H1 (cell line): ENCODE results near the gene PIK3R5. TPM values are rescaled to one million over a fixed set of nuclear protein-coding genes. Genes with fewer than 3 reads are reported as not detected.
A peak's percentile ranks its signal among the peaks of the same experiment; 100 is the strongest.

ENCODE experiments used
- CTCF ChIA-PET: fragments of 300-600 bp; sonication (Branson Sonifier 250); formaldehyde crosslinking; loops from one replicate; lab custom pipeline; 2021; ENCODE audit not compliant: partially characterized antibody; lab: Charles Lee
- POLR2A ChIA-PET: fragments of 300-600 bp; sonication (Branson Sonifier 250); formaldehyde crosslinking; loops from one replicate; lab custom pipeline; 2021; ENCODE audit warnings: inconsistent platforms; ENCODE audit not compliant: partially characterized antibody; lab: Charles Lee
- DNase-seq, 2 experiments: peaks; one replicate each; pipeline versions ENCODE4 v3.0.0 to v3.0.0-alpha.2; 2010 to 2022; ENCODE audit warnings: low spot score in 2 of 2, low read depth in 1 of 2, mixed read lengths in 1 of 2
- FAIRE-seq: peaks from 2 replicates; lab custom pipeline; 2011; peaks lifted over from hg19 to GRCh38; lab: Jason Lieb, UNC
- H2AFZ ChIP-seq: 2 replicates; pipeline ENCODE4 v1.8.1; 2012; ENCODE audit warnings: low read length, inconsistent platforms
- H2AK5ac ChIP-seq: 2 replicates; pipeline ENCODE4 v1.6.1; 2013; ENCODE audit warnings: low read depth, low read length
- H2BK120ac ChIP-seq: replicated peaks from 2 replicates; pipeline ENCODE3; 2013; ENCODE audit warnings: low read depth, low read length, inconsistent platforms
- H2BK12ac ChIP-seq: 2 replicates; pipeline ENCODE4 v1.6.1; 2013; ENCODE audit warnings: low read depth, low read length
- H2BK15ac ChIP-seq: 2 replicates; pipeline ENCODE4 v1.6.1; 2013; ENCODE audit warnings: low read length
- H2BK20ac ChIP-seq: 2 replicates; pipeline ENCODE4 v1.6.1; 2013; ENCODE audit warnings: low read length
- H2BK5ac ChIP-seq: 2 replicates; pipeline ENCODE4 v1.6.1; 2013; ENCODE audit warnings: low read depth, low read length
- H3K14ac ChIP-seq: 2 replicates; pipeline ENCODE4 v1.6.1; 2013; ENCODE audit warnings: inconsistent platforms; ENCODE audit not compliant: insufficient read length
- H3K18ac ChIP-seq: 2 replicates; pipeline ENCODE4 v1.6.1; 2013; ENCODE audit warnings: low read length; ENCODE audit errors: extremely low read depth
- H3K23ac ChIP-seq: 2 replicates; pipeline ENCODE4 v1.6.1; 2013; ENCODE audit warnings: inconsistent platforms; ENCODE audit not compliant: insufficient read length
- H3K23me2 ChIP-seq: 2 replicates; pipeline ENCODE4 v1.6.1; 2013; ENCODE audit warnings: low read depth, low read length
- H3K27ac ChIP-seq: 2 replicates; pipeline ENCODE4 v1.6.1; 2011; ENCODE audit warnings: low read depth, low read length, inconsistent platforms
- H3K27me3 ChIP-seq, 4 experiments: replicated peaks in 1 of 4; 1 replicate in 1 of 4; 2 replicates in 3 of 4; pipeline versions ENCODE4 v1.6.1 to v1.8.1; 2011 to 2013; ENCODE audit warnings: low read length in 3 of 4, mild to moderate bottlenecking in 3 of 4, inconsistent platforms in 2 of 4, mixed read lengths in 2 of 4, moderate library complexity in 1 of 4; ENCODE audit not compliant: control insufficient read depth in 3 of 4, insufficient read depth in 3 of 4; ENCODE audit errors: extremely low read depth in 1 of 4
- H3K36me3 ChIP-seq, 4 experiments: 2 replicates each; pipeline versions ENCODE4 v1.6.1 to v1.8.1; 2011 to 2013; ENCODE audit warnings: mild to moderate bottlenecking in 4 of 4, low read length in 3 of 4, moderate library complexity in 2 of 4, control low read depth in 1 of 4, inconsistent platforms in 1 of 4; ENCODE audit not compliant: insufficient read depth in 4 of 4, control insufficient read depth in 2 of 4
- H3K4ac ChIP-seq: replicated peaks from 2 replicates; pipeline ENCODE3; 2013; ENCODE audit warnings: low read length, low read depth, mixed read lengths, inconsistent platforms; ENCODE audit not compliant: insufficient read length
- H3K4me1 ChIP-seq, 4 experiments: replicated peaks in 1 of 4; 1 replicate in 1 of 4; 2 replicates in 3 of 4; pipeline versions ENCODE4 v1.6.1 to v1.8.1; 2011 to 2013; ENCODE audit warnings: low read length in 3 of 4, inconsistent platforms in 2 of 4, mixed read lengths in 1 of 4; ENCODE audit not compliant: insufficient read depth in 4 of 4, control insufficient read depth in 3 of 4
- H3K4me2 ChIP-seq, 2 experiments: 2 replicates each; pipeline versions ENCODE4 v1.6.1 to v1.8.1; 2011 to 2013; ENCODE audit warnings: low read depth in 2 of 2, low read length in 2 of 2, control low read depth in 1 of 2, inconsistent platforms in 1 of 2, mild to moderate bottlenecking in 1 of 2; ENCODE audit not compliant: insufficient read depth in 1 of 2
- H3K4me3 ChIP-seq, 4 experiments: fragments of 200-600, 300-600 bp in 1 of 4; sonication (generic), shearing (Covaris generic), sonication (Bioruptor Twin) in 1 of 4; 2 replicates each; pipeline versions ENCODE4 v1.5.1 to v1.8.1; 2011 to 2016; ENCODE audit warnings: low read length in 4 of 4, low read depth in 3 of 4, control low read depth in 2 of 4, inconsistent platforms in 2 of 4, mild to moderate bottlenecking in 2 of 4, mixed read lengths in 1 of 4, moderate library complexity in 1 of 4; ENCODE audit not compliant: insufficient read depth in 2 of 4; ENCODE audit errors: extremely low read depth in 1 of 4
- H3K56ac ChIP-seq: replicated peaks from 2 replicates; pipeline ENCODE3; 2013; ENCODE audit warnings: low read depth, mild to moderate bottlenecking, mixed read lengths, low read length, inconsistent platforms; ENCODE audit not compliant: insufficient read length
- H3K79me1 ChIP-seq: 2 replicates; pipeline ENCODE4 v1.6.1; 2013; ENCODE audit warnings: low read depth, low read length, control low read depth
- H3K79me2 ChIP-seq, 2 experiments: 2 replicates each; pipeline versions ENCODE4 v1.6.1 to v1.8.1; 2012 to 2013; ENCODE audit warnings: low read length in 2 of 2, mild to moderate bottlenecking in 2 of 2, inconsistent platforms in 1 of 2; ENCODE audit not compliant: insufficient read depth in 2 of 2, control insufficient read depth in 1 of 2
- H3K9ac ChIP-seq, 4 experiments: replicated peaks in 1 of 4; 1 replicate in 1 of 4; 2 replicates in 3 of 4; pipeline versions ENCODE4 v1.6.1 to v1.8.1; 2011 to 2013; ENCODE audit warnings: low read depth in 3 of 4, low read length in 3 of 4, control low read depth in 2 of 4, mild to moderate bottlenecking in 2 of 4, moderate library complexity in 2 of 4, inconsistent platforms in 1 of 4; ENCODE audit errors: extremely low read depth in 1 of 4
- H3K9me3 ChIP-seq, 2 experiments: 2 replicates each; pipeline versions ENCODE4 v1.6.1 to v1.8.1; 2012 to 2013; ENCODE audit warnings: mild to moderate bottlenecking in 2 of 2, moderate library complexity in 2 of 2, control low read depth in 1 of 2, inconsistent platforms in 1 of 2, low read depth in 1 of 2, low read length in 1 of 2, mixed read lengths in 1 of 2; ENCODE audit not compliant: insufficient read depth in 2 of 2
- H4K20me1 ChIP-seq, 2 experiments: replicated peaks in 1 of 2; 2 replicates each; pipeline versions ENCODE3 to v1.8.1; 2011 to 2013; ENCODE audit warnings: inconsistent platforms in 2 of 2, low read length in 2 of 2, mild to moderate bottlenecking in 1 of 2; ENCODE audit not compliant: insufficient read depth in 2 of 2, control insufficient read depth in 1 of 2
- H4K5ac ChIP-seq: 2 replicates; pipeline ENCODE4 v1.6.1; 2013; ENCODE audit warnings: low read length, low read depth, mixed read lengths, inconsistent platforms; ENCODE audit not compliant: insufficient read length
- H4K8ac ChIP-seq: 2 replicates; pipeline ENCODE4 v1.8.0; 2013; ENCODE audit warnings: mild to moderate bottlenecking, moderate library complexity, low read length, inconsistent platforms; ENCODE audit not compliant: insufficient read depth; ENCODE audit errors: extremely low read depth
- H4K91ac ChIP-seq: replicated peaks from 2 replicates; pipeline ENCODE3; 2013; ENCODE audit warnings: low read length, mixed read lengths, inconsistent platforms; ENCODE audit not compliant: insufficient read length
- ATF2 ChIP-seq: IDR thresholded peaks from 2 replicates; pipeline ENCODE4 v1.6.1; 2012; ENCODE audit warnings: low read length, inconsistent platforms
- HDAC2 ChIP-seq, 2 experiments: fragments of 300-600 bp in 1 of 2; sonication (generic) in 1 of 2; IDR thresholded peaks; 2 replicates each; pipeline ENCODE4 v1.6.1; 2011 to 2012; ENCODE audit warnings: low read depth in 2 of 2, low read length in 2 of 2, mild to moderate bottlenecking in 2 of 2, moderate library complexity in 2 of 2, borderline replicate concordance in 1 of 2, inconsistent platforms in 1 of 2
- POLR2AphosphoS5 ChIP-seq: IDR thresholded peaks from 2 replicates; pipeline ENCODE4 v1.6.1; 2011; ENCODE audit warnings: low read depth, low read length
- SAP30 ChIP-seq: fragments of 300-600 bp; sonication (generic); IDR thresholded peaks from 2 replicates; pipeline ENCODE4 v1.7.1; 2012; ENCODE audit warnings: low read length, moderate library complexity, mild to moderate bottlenecking, inconsistent platforms; ENCODE audit not compliant: insufficient read depth, insufficient replicate concordance
- WGBS, 2 experiments: shearing (Covaris generic) in 1 of 2; methylation state at CpG; one replicate each; pipeline versions ENCODE4 v1.1.6 to v1.1.7; 2013 to 2015; ENCODE audit warnings: low lambda C conversion rate in 2 of 2, mixed read lengths in 2 of 2, inconsistent platforms in 1 of 2, low coverage in 1 of 2, missing lambda C conversion rate in 1 of 2; ENCODE audit not compliant: insufficient replicate concordance in 2 of 2, insufficient coverage in 1 of 2, insufficient read length in 1 of 2; ENCODE audit errors: extremely low coverage in 1 of 2, missing lambda C conversion rate in 1 of 2; 5-methylcytosine and 5-hydroxymethylcytosine counted together
- polyA plus RNA-seq, 7 experiments: library from polyadenylated mRNA; depleted of rRNA in 3 of 7; stranded (reverse) in 5 of 7; unstranded in 2 of 7; fragments of >200 nt in 5 of 7; fragments of 200-250 nt in 2 of 7; gene quantifications; 1 replicate in 5 of 7; 2 replicates in 1 of 7; 4 replicates in 1 of 7; pipeline versions ENCODE4 v1.2.1 to v1.2.3, GENCODE V29; 2011 to 2013; ENCODE audit warnings: missing spikeins in 2 of 7, mixed read lengths in 2 of 7
- total RNA-seq: library from RNA; stranded (reverse); fragmentation: NEBNext Ultra II Directional; extraction: Animal tissue kit (Norgen Biotek cat#: 25700); gene quantifications from 2 replicates; pipeline ENCODE4 v1.2.1, GENCODE V29; 2021

PIK3R5 gene
- total and polyA plus RNA-seq, 2 of the 8 experiments (the other 6 are each of a cell fraction or from before 2014, with no cell fraction given) = 2.7 to 4.3 TPM

GRCh38 chr17:8893621-8894201 lies 71.8 kb downstream of the PIK3R5 start:
- Histone ChIP-seq H2AFZ (peak overlapping the region; percentile 54; the same call in 1 of the 2 replicates), H3K4me3 (peak overlapping the region in 1 of 4 experiments; percentile 54; a peak in 3 of 8 replicates), H3K36me3 (no peaks in the 10 kb centered on the region), H2BK15ac (peak overlapping the region; percentile 72; the same call in 1 of the 2 replicates), H2BK5ac (no peak overlapping the region), H3K14ac (no peak overlapping the region), H3K56ac (no peak overlapping the region), H2BK20ac (no peak overlapping the region), H3K27ac (no peak overlapping the region), H2BK120ac (no peak overlapping the region), H3K9ac (no peak overlapping the region), H3K79me1 (no peaks in the 10 kb centered on the region), H4K5ac (no peak overlapping the region), H3K23me2 (peaks cover 3% of the 10 kb centered on the region; the same call in 1 of the 2 replicates), H3K23ac (no peak overlapping the region), H4K8ac (peak overlapping the region; percentile 84), H3K4me1 (peaks cover 0 to 12% (median 9%) of the 10 kb centered on the region in 4 experiments; a peak in 4 of 7 replicates), H4K91ac (no peak overlapping the region), H3K4ac (no peak overlapping the region), H3K27me3 (no peaks in the 10 kb centered on the region; a peak in 1 of 7 replicates), H3K9me3 (no peaks in the 10 kb centered on the region), H3K4me2 (peak overlapping the region; percentile 70 to 71; a peak in 3 of 4 replicates), H2BK12ac (peak overlapping the region; percentile 4; the same call in 1 of the 2 replicates), H4K20me1 (no peaks in the 10 kb centered on the region), H3K79me2 (no peaks in the 10 kb centered on the region), H2AK5ac (no peak overlapping the region), H3K18ac (0 out of 2 replicates have a peak overlapping the region, but pooled peaks have one; percentile 65)
- FAIRE-seq = no peak
- no peak for DNase-seq
- no peak for TF ChIP-seq HDAC2 (IDR thresholded peaks at IDR 0.05; ENCODE audit: borderline replicate concordance in 1 of 2, low read depth in 2 of 2, low read length in 2 of 2)
- TF ChIP-seq ATF2 = no peak
- TF ChIP-seq POLR2AphosphoS5 = no peak
- no peak for TF ChIP-seq SAP30
- ChIA-PET CTCF (interaction anchor here (0.6 to 10.4 kb wide), 20 partner anchors 16 to 437 kb away, joined by 3 to 107 read pairs (median 9); partner anchors contain the start of gene MFSD6L), POLR2A (interaction anchor here (1.1 to 1.4 kb wide), 2 partner anchors 14 to 92 kb away, joined by 3 read pairs; no protein-coding TSS in a partner anchor)
- WGBS, 2 experiments = 76% methylated on average over 15 of the region's 15 CpGs; no CpG with 5 or more reads in 1 of the 2 experiments
